IMR-90 (cell line): ENCODE results near the gene LY86.

ENCODE experiments used
- CEBPB ChIP-seq: IDR thresholded peaks from 2 replicates; pipeline ENCODE4 v1.6.1; 2012; ENCODE audit warnings: low read depth, low read length, improper control_type of control experiment
- CHD1 ChIP-seq: IDR thresholded peaks from 2 replicates; pipeline ENCODE4 v1.6.1; 2012; ENCODE audit warnings: low read depth, low read length, improper control_type of control experiment
- MAFK ChIP-seq: IDR thresholded peaks from 2 replicates; pipeline ENCODE4 v1.6.1; 2012; ENCODE audit warnings: low read depth, low read length, improper control_type of control experiment
- MXI1 ChIP-seq: IDR thresholded peaks from 2 replicates; pipeline ENCODE4 v1.6.1; 2012; ENCODE audit warnings: low read depth, mild to moderate bottlenecking, low read length, moderate library complexity, borderline replicate concordance
- RAD21 ChIP-seq: IDR thresholded peaks from 2 replicates; pipeline ENCODE4 v1.6.1; 2012; ENCODE audit warnings: low read length, improper control_type of control experiment
- SMC3 ChIP-seq: fragments of 150-350 bp; IDR thresholded peaks from 2 replicates; pipeline ENCODE4 v1.6.1; 2016; ENCODE audit warnings: low read depth, mild to moderate bottlenecking, antibody characterized with exemption, low read length, moderate library complexity
- TF ChIP-seq, protein P1 (sequence below): conservative IDR thresholded peaks from 2 replicates; pipeline ENCODE4 v1.5.1; 2012; ENCODE audit warnings: mild to moderate bottlenecking, low read depth, low read length, improper control_type of control experiment
- TF ChIP-seq, protein P2 (sequence below): fragments of 150-350 bp; IDR thresholded peaks from 2 replicates; pipeline ENCODE4 v1.6.1; 2017; ENCODE audit warnings: mild to moderate bottlenecking, antibody characterized with exemption, low read length, low read depth

DNA sequence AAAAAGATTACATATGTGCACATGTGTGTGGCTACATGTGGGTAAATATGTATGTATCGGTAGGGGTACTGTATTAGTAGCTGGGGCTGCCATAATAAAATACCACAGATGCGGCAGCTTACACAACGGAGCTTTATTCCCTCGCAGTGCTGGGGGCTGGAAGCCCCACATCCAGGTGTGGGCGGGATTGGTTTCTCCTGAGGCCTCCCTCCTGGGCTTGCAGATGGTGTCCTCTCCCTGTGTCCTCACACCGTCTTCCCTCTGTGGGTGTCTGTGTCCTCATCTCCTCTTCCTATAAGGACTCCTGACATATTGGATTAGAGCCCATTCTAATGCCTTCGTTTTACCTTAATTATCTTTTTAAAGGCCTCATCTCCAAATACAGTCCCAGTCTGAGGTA is 97.7 kb downstream of the LY86 start:
- TF ChIP-seq, protein P1, sequence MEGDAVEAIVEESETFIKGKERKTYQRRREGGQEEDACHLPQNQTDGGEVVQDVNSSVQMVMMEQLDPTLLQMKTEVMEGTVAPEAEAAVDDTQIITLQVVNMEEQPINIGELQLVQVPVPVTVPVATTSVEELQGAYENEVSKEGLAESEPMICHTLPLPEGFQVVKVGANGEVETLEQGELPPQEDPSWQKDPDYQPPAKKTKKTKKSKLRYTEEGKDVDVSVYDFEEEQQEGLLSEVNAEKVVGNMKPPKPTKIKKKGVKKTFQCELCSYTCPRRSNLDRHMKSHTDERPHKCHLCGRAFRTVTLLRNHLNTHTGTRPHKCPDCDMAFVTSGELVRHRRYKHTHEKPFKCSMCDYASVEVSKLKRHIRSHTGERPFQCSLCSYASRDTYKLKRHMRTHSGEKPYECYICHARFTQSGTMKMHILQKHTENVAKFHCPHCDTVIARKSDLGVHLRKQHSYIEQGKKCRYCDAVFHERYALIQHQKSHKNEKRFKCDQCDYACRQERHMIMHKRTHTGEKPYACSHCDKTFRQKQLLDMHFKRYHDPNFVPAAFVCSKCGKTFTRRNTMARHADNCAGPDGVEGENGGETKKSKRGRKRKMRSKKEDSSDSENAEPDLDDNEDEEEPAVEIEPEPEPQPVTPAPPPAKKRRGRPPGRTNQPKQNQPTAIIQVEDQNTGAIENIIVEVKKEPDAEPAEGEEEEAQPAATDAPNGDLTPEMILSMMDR, result no peak
- TF ChIP-seq MXI1 (no peak), CEBPB (no peak), MAFK (no peak), CHD1 (no peak), SMC3 (no peak), RAD21 (no peak)
- TF ChIP-seq, protein P2, sequence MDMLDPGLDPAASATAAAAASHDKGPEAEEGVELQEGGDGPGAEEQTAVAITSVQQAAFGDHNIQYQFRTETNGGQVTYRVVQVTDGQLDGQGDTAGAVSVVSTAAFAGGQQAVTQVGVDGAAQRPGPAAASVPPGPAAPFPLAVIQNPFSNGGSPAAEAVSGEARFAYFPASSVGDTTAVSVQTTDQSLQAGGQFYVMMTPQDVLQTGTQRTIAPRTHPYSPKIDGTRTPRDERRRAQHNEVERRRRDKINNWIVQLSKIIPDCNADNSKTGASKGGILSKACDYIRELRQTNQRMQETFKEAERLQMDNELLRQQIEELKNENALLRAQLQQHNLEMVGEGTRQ, result no peak
